GM12801 (cell line): ENCODE measurements around the gene SV2B.

Experiments used
- CTCF ChIP-seq: IDR thresholded peaks from one replicate; pipeline ENCODE4 v1.5.1; 2011; ENCODE audit warnings: control low read depth; ENCODE audit not compliant: insufficient read length; ENCODE audit errors: extremely low read depth

SV2B gene

GRCh38 chr15:91117375-91117774 is 17.3 kb downstream of the SV2B start:
- no peak for TF ChIP-seq CTCF

DNA sequence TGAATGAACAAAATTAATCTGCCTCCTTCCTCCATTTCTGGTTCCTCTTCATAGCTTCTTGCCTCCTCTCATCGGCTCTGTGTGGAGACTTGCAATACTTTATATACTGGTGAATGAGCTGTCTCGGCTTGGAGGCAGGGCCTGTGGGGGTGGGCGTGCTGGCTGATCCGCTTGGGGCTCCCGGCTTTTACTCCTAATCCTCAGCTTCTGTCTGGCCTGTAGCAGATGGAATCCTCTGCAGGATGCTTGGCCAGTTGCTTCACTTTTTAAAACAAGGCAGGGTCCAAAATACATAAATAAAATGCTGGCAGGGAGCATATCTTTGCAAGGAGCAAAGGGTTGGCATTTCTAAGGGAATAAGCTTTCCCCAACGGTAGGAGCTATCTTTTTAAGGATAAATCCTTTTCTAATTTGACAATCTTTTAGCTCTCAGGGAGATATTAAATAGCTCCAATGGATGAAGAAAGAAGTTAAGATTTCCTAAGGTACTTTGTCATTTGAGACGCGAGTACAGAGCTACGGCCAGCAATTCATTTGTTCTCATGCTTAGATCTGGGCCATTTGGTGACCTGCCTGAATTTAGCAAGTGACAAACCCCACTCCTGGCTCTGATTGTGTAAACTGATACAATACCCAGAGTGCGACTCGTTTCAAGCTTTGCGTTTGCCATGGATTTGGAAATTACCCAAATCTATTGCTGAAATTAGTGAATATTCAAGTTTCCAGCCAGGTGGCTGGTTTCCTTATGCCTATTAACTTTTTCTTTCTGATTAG is 18.9 kb downstream of the SV2B start:
- no peak for TF ChIP-seq CTCF

- TF ChIP-seq CTCF = no peak
These were observed 22.2 kb downstream of the SV2B start for GRCh38 chr15:91122296-91122695.

- no peak for TF ChIP-seq CTCF
These were observed 24.1 kb downstream of the SV2B start for GRCh38 chr15:91124132-91124531.

DNA sequence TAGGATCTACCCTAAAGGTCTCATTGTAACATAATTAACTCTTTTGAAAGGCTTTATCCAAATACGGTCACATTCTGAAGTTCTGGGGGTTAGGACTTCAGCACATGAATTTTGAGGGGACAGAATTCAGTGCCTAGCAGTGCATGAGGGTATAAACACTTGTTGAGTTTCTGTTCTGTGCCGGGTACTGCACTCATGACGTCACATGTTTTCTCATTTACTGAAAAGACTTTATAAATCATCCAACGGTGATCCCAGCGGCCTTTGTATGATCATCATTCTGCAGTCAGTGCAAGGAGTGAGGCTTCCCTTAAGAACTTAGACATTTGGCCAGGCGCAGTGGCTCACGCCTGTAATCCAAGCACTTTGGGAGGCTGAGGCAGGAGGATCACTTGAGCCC is 25.1 kb downstream of the SV2B start:
- TF ChIP-seq CTCF = no peak

GRCh38 chr15:91126080-91126479 is 26.0 kb downstream of the SV2B start:
- no peak for TF ChIP-seq CTCF

GRCh38 chr15:91127236-91127955 is 27.3 kb downstream of the SV2B start:
- TF ChIP-seq CTCF = no peak
